GM12873 (cell line): ENCODE results near the gene ZNF506.

Experiments used
- TF ChIP-seq, protein P1 (sequence below): IDR thresholded peaks from 2 replicates; pipeline ENCODE4 v1.5.1; 2012; ENCODE audit warnings: low read depth, mild to moderate bottlenecking, moderate library complexity, low read length, control low read depth; ENCODE audit not compliant: insufficient read depth; ENCODE audit errors: missing control alignments

ZNF506 gene

GRCh38 chr19:19821366-19821951 lies at the start of gene ZNF506:
ZNF506 (minus strand) TSS chr19:19821750; CDS start chr19:19821603, 147 bp downstream.
- TF ChIP-seq, protein P1, sequence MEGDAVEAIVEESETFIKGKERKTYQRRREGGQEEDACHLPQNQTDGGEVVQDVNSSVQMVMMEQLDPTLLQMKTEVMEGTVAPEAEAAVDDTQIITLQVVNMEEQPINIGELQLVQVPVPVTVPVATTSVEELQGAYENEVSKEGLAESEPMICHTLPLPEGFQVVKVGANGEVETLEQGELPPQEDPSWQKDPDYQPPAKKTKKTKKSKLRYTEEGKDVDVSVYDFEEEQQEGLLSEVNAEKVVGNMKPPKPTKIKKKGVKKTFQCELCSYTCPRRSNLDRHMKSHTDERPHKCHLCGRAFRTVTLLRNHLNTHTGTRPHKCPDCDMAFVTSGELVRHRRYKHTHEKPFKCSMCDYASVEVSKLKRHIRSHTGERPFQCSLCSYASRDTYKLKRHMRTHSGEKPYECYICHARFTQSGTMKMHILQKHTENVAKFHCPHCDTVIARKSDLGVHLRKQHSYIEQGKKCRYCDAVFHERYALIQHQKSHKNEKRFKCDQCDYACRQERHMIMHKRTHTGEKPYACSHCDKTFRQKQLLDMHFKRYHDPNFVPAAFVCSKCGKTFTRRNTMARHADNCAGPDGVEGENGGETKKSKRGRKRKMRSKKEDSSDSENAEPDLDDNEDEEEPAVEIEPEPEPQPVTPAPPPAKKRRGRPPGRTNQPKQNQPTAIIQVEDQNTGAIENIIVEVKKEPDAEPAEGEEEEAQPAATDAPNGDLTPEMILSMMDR: no peak

GRCh38 chr19:19866611-19867248 lies 45.2 kb upstream of the ZNF506 start:
- TF ChIP-seq, protein P1: no peak

DNA sequence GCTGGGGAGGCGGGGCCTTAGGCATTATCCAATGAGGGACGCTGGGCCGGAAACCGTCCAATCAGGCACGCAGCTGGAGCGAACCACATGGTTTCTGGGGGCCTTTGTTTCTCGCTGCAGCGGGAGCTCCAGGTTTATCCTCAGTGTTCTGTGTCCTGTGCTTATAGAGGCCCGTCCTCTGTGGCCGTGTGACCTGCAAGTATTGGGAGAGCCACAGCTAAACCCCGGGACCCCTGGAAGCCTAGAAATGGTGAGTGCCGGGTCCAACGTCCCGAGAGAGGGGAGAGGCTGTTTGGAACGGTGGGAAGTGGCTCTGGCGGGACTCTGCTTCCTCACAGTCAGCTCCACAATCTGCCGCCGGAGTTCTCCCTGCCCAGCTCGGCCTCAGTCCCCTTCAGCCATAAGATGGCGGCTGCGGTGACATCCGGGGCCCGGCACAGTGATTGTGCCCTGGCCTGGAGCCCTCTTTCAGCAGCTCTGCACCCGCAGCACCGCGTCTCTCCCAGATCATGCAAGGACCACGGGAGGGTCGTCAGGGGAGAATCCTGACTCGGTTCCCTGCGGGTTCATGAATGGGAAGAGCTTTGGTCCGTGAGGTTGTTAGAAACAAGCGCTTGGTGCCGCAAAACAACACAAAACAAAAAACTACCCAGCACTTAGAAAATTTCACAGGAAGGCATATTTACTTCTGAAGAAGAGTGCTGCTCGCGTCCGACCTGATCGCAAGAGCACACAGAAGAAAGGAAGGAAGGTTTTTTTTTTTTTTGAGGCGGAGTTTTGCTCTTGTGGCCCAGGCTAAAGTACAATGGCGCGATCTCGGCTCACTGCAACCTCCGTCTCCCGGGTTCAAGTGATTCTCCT lies 44.4 kb upstream of the ZNF506 start, which contains the start of gene ZNF253:
TSS of gene ZNF253 (plus strand) at position 133 of the 861 bp plus-strand sequence. CDS start at position 248, 115 bp downstream.
- TF ChIP-seq, protein P1: no peak

DNA sequence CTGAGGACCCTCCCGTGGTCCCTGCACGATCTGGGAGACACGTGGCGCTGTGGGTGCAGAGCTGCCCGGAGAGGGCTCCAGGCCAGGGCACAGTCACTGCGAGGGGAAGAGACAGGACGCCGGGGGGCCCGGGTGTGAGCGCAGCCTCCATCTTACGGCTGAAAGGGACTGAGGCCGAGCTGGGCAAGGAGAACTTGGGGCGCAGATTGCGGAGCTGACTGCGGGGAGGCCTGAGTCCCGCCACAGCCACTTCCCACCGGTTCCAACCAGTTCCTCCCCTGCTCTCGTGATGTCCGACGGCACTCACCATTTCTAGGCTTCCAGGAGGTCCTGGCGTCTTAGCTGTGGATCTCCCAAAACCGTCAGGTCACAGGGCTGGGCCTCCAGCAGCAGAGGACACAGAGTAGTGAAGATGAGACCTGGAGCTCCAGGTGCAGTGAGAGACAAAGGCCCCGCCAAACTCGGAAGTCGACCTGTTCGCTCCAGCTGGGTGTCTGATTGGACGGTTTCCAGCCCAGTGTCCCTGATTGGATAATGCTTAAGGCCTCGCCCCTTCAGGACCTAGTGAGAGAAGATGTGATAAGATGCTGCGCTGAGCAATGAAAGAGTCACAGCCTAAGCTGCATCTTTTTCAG lies 39.3 kb upstream of the ZNF506 start:
- TF ChIP-seq, protein P1: no peak

- TF ChIP-seq, protein P1: no peak
Measured at GRCh38 chr19:19858751-19859150, 37.2 kb upstream of the ZNF506 start.

DNA sequence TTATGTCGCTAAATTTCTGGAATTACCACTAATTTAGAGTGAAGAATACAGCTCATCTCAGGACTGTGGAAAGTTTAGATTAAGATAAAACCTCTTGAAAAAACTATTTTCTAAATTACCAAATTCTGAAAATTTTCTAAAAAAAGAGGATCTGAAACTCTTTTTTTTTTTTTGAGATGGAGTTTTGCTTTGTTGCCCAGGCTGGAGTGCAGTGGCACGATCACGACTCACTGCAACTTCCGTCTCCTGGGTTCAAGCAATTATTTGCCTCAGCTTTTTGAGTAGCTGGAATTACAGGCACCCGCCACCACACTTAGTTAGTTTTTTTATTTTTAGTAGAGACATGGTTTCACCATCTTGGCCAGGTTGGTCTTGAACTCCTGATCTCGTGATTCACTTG lies 27.5 kb upstream of the ZNF506 start:
- TF ChIP-seq, protein P1: no peak
